ENCODE measurements around the gene UBAP2L.
"Not testable (repeated sequence)": the region's sequence is repeated elsewhere in the genome, so short reads cannot be mapped to it uniquely, and the experiment has no call there.

Gene UBAP2L

DNA sequence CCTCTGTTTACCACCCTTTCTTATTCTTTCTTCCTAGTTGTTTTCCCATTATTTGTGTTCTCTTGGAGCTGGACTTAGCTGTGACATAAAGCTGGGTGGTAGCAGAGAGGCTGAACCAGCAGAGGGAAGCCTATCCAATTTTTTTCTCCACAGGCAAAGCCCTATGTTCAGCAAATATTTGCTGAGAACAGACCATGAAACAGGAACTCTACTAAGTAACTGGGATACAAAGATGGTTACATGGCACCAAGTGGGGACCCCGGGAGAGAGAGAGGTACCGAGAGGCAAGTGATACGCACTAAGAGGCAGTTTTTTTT, 21.2 kb upstream of the UBAP2L start:
- no peak overlapping the region for H3K4ac ChIP-seq (ENCODE audit: low read length)
- DNase-seq (ENCODE audit: low spot score) = no peak

GRCh38 chr1:154205778-154206177, 15.0 kb upstream of the UBAP2L start:
- not testable (repeated sequence) for H3K27me3 ChIP-seq (ENCODE audit: control insufficient read depth in 3 of 3, insufficient read depth in 3 of 3, low read depth in 1 of 3, low read length in 3 of 3); H3K4me3 ChIP-seq (ENCODE audit: low read length in 2 of 2); H4K8ac ChIP-seq (ENCODE audit: low read depth, low read length); H2AK5ac ChIP-seq (ENCODE audit: low read depth, low read length); H2BK15ac ChIP-seq (ENCODE audit: low read length); H4K91ac ChIP-seq (ENCODE audit: low read depth, low read length, poor library complexity); H2BK12ac ChIP-seq (ENCODE audit: low read length); H3K14ac ChIP-seq (ENCODE audit: low read length); H2BK120ac ChIP-seq (ENCODE audit: low read depth, low read length); H3K4me2 ChIP-seq (ENCODE audit: insufficient read depth, low read length, poor library complexity, severe bottlenecking); H2AFZ ChIP-seq (ENCODE audit: low read length); H3K27ac ChIP-seq (replicated peaks; ENCODE audit: low read length); H2BK5ac ChIP-seq (ENCODE audit: low read length); H3K4ac ChIP-seq (ENCODE audit: low read length); H3K18ac ChIP-seq (ENCODE audit: low read length); H3K9ac ChIP-seq (ENCODE audit: low read depth, low read length, poor library complexity); DNase-seq (ENCODE audit: low spot score); H3K9me3 ChIP-seq (replicated peaks in 1 of 2; ENCODE audit: control insufficient read depth in 2 of 2, insufficient read depth in 1 of 2, low read depth in 1 of 2, low read length in 2 of 2); H3K23ac ChIP-seq (ENCODE audit: low read depth, low read length, poor library complexity); H3K79me1 ChIP-seq (ENCODE audit: low read depth, low read length)
- Histone ChIP-seq H3K36me3 (replicated peaks in 1 of 2; ENCODE audit: control insufficient read depth in 2 of 2, insufficient read depth in 2 of 2, low read length in 2 of 2) (peaks cover 18 to 51% of the 10 kb centered on the region in 2 donors), H3K4me1 (ENCODE audit: control insufficient read depth in 2 of 2, insufficient read depth in 1 of 2, low read depth in 1 of 2, low read length in 2 of 2) (peaks cover 0 to 14% of the 10 kb centered on the region in 2 donors)
- WGBS, 2 donors (ENCODE audit: extremely low coverage in 2 of 2, insufficient read length in 2 of 2, insufficient replicate concordance in 1 of 2) = no CpG with 5 or more reads among the region's 11 CpGs

More for the DNA sequence above, 21.2 kb upstream of the UBAP2L start:
- no peak overlapping the region for H3K9ac ChIP-seq (ENCODE audit: low read depth, low read length, poor library complexity)
- H3K27me3 ChIP-seq (ENCODE audit: control insufficient read depth in 3 of 3, insufficient read depth in 3 of 3, low read depth in 1 of 3, low read length in 3 of 3) = peaks cover 0 to 6% (median 0%) of the 10 kb centered on the region in 3 experiments
- no peak overlapping the region for H3K4me2 ChIP-seq (ENCODE audit: insufficient read depth, low read length, poor library complexity, severe bottlenecking)
- no peak overlapping the region for H3K23ac ChIP-seq (ENCODE audit: low read depth, low read length, poor library complexity)
- H2BK15ac ChIP-seq (ENCODE audit: low read length) = no peak overlapping the region
- no peak overlapping the region for H3K14ac ChIP-seq (ENCODE audit: low read length)
- H3K4me3 ChIP-seq (ENCODE audit: low read length in 2 of 2) = peak overlapping the region in 1 of 2 donors; percentile 25
- no peak overlapping the region for H2BK5ac ChIP-seq (ENCODE audit: low read length)
- no peak overlapping the region for H3K27ac ChIP-seq (replicated peaks; ENCODE audit: low read length)
- peaks cover 2 to 3% of the 10 kb centered on the region in 2 donors for H3K4me1 ChIP-seq (ENCODE audit: control insufficient read depth in 2 of 2, insufficient read depth in 1 of 2, low read depth in 1 of 2, low read length in 2 of 2)
- H3K9me3 ChIP-seq (replicated peaks in 1 of 2; ENCODE audit: control insufficient read depth in 2 of 2, insufficient read depth in 1 of 2, low read depth in 1 of 2, low read length in 2 of 2) = no peaks in the 10 kb centered on the region
- H4K91ac ChIP-seq (ENCODE audit: low read depth, low read length, poor library complexity) = no peak overlapping the region
- H3K36me3 ChIP-seq (replicated peaks in 1 of 2; ENCODE audit: control insufficient read depth in 2 of 2, insufficient read depth in 2 of 2, low read length in 2 of 2) = no peaks in the 10 kb centered on the region
- no peak overlapping the region for H3K18ac ChIP-seq (ENCODE audit: low read length)
- H3K79me1 ChIP-seq (ENCODE audit: low read depth, low read length) = no peaks in the 10 kb centered on the region
- H4K8ac ChIP-seq (ENCODE audit: low read depth, low read length) = no peak overlapping the region
- peak overlapping the region; percentile 85 for H2AFZ ChIP-seq (ENCODE audit: low read length)
- no peak overlapping the region for H2AK5ac ChIP-seq (ENCODE audit: low read depth, low read length)
- H2BK120ac ChIP-seq (ENCODE audit: low read depth, low read length) = no peak overlapping the region
- no peak overlapping the region for H2BK12ac ChIP-seq (ENCODE audit: low read length)
- WGBS, 2 donors (ENCODE audit: extremely low coverage in 2 of 2, insufficient read length in 2 of 2, insufficient replicate concordance in 1 of 2) = no CpG with 5 or more reads among the region's 3 CpGs

DNA sequence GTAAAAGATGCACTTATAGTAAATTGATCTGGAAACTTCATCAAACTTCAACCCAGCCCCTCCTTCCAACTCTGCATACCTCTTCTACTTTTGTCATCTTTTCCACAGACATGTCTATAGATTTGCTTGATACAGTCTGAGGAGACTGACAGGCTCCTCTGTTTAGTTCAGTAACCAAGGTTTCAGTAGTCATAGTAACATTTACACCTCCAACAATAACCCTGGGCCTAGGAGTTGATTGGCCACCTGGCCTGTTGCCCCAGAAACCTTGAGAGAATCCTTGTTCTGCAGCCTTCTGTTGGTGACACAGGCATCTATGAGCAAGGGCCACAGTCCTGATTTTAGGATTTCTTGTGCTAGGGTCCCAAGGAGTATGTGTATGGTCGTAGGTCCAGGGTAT, 14.6 kb upstream of the UBAP2L start, which contains the start of gene CFAP141:
TSS of gene CFAP141 (minus strand) at position 138 of the 400 bp plus-strand sequence. CDS start at position 112, 26 bp downstream.
- no CpG with 5 or more reads among the region's 1 CpG for WGBS, 2 donors (ENCODE audit: extremely low coverage in 2 of 2, insufficient read length in 2 of 2, insufficient replicate concordance in 1 of 2)

DNA sequence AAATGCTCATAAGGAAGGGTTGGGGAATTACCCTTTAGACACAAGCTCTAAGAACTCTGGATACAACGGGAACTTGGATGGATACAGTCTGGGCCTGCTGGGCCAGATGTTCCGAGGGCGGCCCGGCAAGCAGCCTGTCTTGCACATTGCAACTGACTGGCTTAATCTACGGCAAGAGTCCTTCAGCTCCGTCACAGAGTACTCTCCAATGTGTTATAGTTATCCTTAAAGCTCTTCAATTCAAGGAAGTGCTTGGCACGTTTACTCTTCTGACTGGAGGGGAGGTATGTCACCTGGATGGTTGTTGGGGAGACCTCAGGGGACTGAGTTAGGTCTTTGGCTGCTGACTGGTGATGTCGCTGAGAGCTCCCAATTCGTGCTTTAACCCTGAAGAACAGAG, 13.5 kb upstream of the UBAP2L start:
- H4K8ac ChIP-seq (ENCODE audit: low read depth, low read length) = no peak overlapping the region
- H3K27ac ChIP-seq (replicated peaks; ENCODE audit: low read length) = no peak overlapping the region
- H2BK5ac ChIP-seq (ENCODE audit: low read length) = no peak overlapping the region
- H2BK15ac ChIP-seq (ENCODE audit: low read length) = no peak overlapping the region
- no peak overlapping the region for H2BK12ac ChIP-seq (ENCODE audit: low read length)
- no peaks in the 10 kb centered on the region for H3K27me3 ChIP-seq (ENCODE audit: control insufficient read depth in 3 of 3, insufficient read depth in 3 of 3, low read depth in 1 of 3, low read length in 3 of 3)
- no peak overlapping the region for H3K14ac ChIP-seq (ENCODE audit: low read length)
- H3K4ac ChIP-seq (ENCODE audit: low read length) = no peak overlapping the region
- no peak overlapping the region for H3K23ac ChIP-seq (ENCODE audit: low read depth, low read length, poor library complexity)
- H3K18ac ChIP-seq (ENCODE audit: low read length) = no peak overlapping the region
- H3K4me3 ChIP-seq (ENCODE audit: low read length in 2 of 2) = no peak overlapping the region
- no peaks in the 10 kb centered on the region for H3K9me3 ChIP-seq (replicated peaks in 1 of 2; ENCODE audit: control insufficient read depth in 2 of 2, insufficient read depth in 1 of 2, low read depth in 1 of 2, low read length in 2 of 2)
- no peak overlapping the region for H3K9ac ChIP-seq (ENCODE audit: low read depth, low read length, poor library complexity)
- peaks cover 24 to 64% of the 10 kb centered on the region in 2 donors for H3K36me3 ChIP-seq (replicated peaks in 1 of 2; ENCODE audit: control insufficient read depth in 2 of 2, insufficient read depth in 2 of 2, low read length in 2 of 2)
- DNase-seq (ENCODE audit: low spot score) = no peak
- H2AK5ac ChIP-seq (ENCODE audit: low read depth, low read length) = no peak overlapping the region
- no peak overlapping the region for H2BK120ac ChIP-seq (ENCODE audit: low read depth, low read length)
- peaks cover 0 to 14% of the 10 kb centered on the region in 2 donors for H3K4me1 ChIP-seq (ENCODE audit: control insufficient read depth in 2 of 2, insufficient read depth in 1 of 2, low read depth in 1 of 2, low read length in 2 of 2)
- no peak overlapping the region for H2AFZ ChIP-seq (ENCODE audit: low read length)
- no CpG with 5 or more reads among the region's 9 CpGs for WGBS, 2 donors (ENCODE audit: extremely low coverage in 2 of 2, insufficient read length in 2 of 2, insufficient replicate concordance in 1 of 2)
- no peaks in the 10 kb centered on the region for H3K79me1 ChIP-seq (ENCODE audit: low read depth, low read length)
- H4K91ac ChIP-seq (ENCODE audit: low read depth, low read length, poor library complexity) = no peak overlapping the region
- no peak overlapping the region for H3K4me2 ChIP-seq (ENCODE audit: insufficient read depth, low read length, poor library complexity, severe bottlenecking)

More for the DNA sequence above, 14.6 kb upstream of the UBAP2L start, which contains the start of gene CFAP141:
- Histone ChIP-seq H2AK5ac (ENCODE audit: low read depth, low read length) (no peak within 1 kb of the TSS), H4K91ac (ENCODE audit: low read depth, low read length, poor library complexity) (no peak within 1 kb of the TSS), H3K4ac (ENCODE audit: low read length) (no peak within 1 kb of the TSS), H3K79me1 (ENCODE audit: low read depth, low read length) (no peaks in the 10 kb centered on the region), H4K8ac (ENCODE audit: low read depth, low read length) (no peak within 1 kb of the TSS), H2BK120ac (ENCODE audit: low read depth, low read length) (no peak within 1 kb of the TSS), H3K4me2 (ENCODE audit: insufficient read depth, low read length, poor library complexity, severe bottlenecking) (no peak within 1 kb of the TSS), H3K4me3 (ENCODE audit: low read length in 2 of 2) (no peak within 1 kb of the TSS), H3K23ac (ENCODE audit: low read depth, low read length, poor library complexity) (no peak within 1 kb of the TSS), H3K9me3 (replicated peaks in 1 of 2; ENCODE audit: control insufficient read depth in 2 of 2, insufficient read depth in 1 of 2, low read depth in 1 of 2, low read length in 2 of 2) (no peaks in the 10 kb centered on the region), H2BK12ac (ENCODE audit: low read length) (no peak within 1 kb of the TSS), H3K9ac (ENCODE audit: low read depth, low read length, poor library complexity) (no peak within 1 kb of the TSS), H3K4me1 (ENCODE audit: control insufficient read depth in 2 of 2, insufficient read depth in 1 of 2, low read depth in 1 of 2, low read length in 2 of 2) (peaks cover 0 to 14% of the 10 kb centered on the region in 2 donors), H2BK5ac (ENCODE audit: low read length) (no peak within 1 kb of the TSS), H2AFZ (ENCODE audit: low read length) (no peak within 1 kb of the TSS), H3K36me3 (replicated peaks in 1 of 2; ENCODE audit: control insufficient read depth in 2 of 2, insufficient read depth in 2 of 2, low read length in 2 of 2) (peaks cover 18 to 53% of the 10 kb centered on the region in 2 donors), H3K18ac (ENCODE audit: low read length) (no peak within 1 kb of the TSS), H3K14ac (ENCODE audit: low read length) (no peak within 1 kb of the TSS), H3K27me3 (ENCODE audit: control insufficient read depth in 3 of 3, insufficient read depth in 3 of 3, low read depth in 1 of 3, low read length in 3 of 3) (no peaks in the 10 kb centered on the region), H2BK15ac (ENCODE audit: low read length) (no peak within 1 kb of the TSS), H3K27ac (replicated peaks; ENCODE audit: low read length) (no peak within 1 kb of the TSS)
- DNase-seq (ENCODE audit: low spot score) = no peak

Data from neuronal stem cell (in vitro differentiated cells).